NK-92 (cell line): ENCODE measurements around the gene PCDHB11.
"Not testable (repeated sequence)": the region's sequence is repeated elsewhere in the genome, so short reads cannot be mapped to it uniquely, and the experiment has no call there.

Source experiments
- DNase-seq: peaks from one replicate; lab custom pipeline; 2025; ENCODE audit not compliant: unreplicated experiment; lab: John Stamatoyannopoulos, UW

The PCDHB11 gene

GRCh38 chr5:141199359-141200235 lies at the start of gene PCDHB11:
Gene PCDHB11 (plus strand): TSS chr5:141199627. CDS start chr5:141199775, 148 bp downstream.
- DNase-seq, result no peak

- DNase-seq, result no peak
These were observed 49.6 kb upstream of the PCDHB11 start, which contains the start of gene PCDHB6 for GRCh38 chr5:141149812-141150211. Gene PCDHB6 (plus strand): TSS chr5:141150057. CDS start chr5:141150258, 201 bp downstream.

GRCh38 chr5:141150224-141150992 lies 49.0 kb upstream of the PCDHB11 start:
- DNase-seq, result no peak

GRCh38 chr5:141150993-141151325 lies 48.5 kb upstream of the PCDHB11 start:
- DNase-seq, result no peak

GRCh38 chr5:141151632-141152031 lies 47.8 kb upstream of the PCDHB11 start:
- not testable (repeated sequence) for DNase-seq

GRCh38 chr5:141152096-141152495 lies 47.3 kb upstream of the PCDHB11 start:
- not testable (repeated sequence) for DNase-seq

GRCh38 chr5:141155540-141156374 lies 43.7 kb upstream of the PCDHB11 start:
- DNase-seq, result no peak

GRCh38 chr5:141157356-141157755 lies 42.1 kb upstream of the PCDHB11 start:
- not testable (repeated sequence) for DNase-seq

GRCh38 chr5:141157901-141158300 lies 41.5 kb upstream of the PCDHB11 start:
- DNase-seq, result not testable (repeated sequence)

- DNase-seq, result no peak
These were observed 26.8 kb upstream of the PCDHB11 start, which contains the start of gene PCDHB7 for GRCh38 chr5:141172381-141173204. Gene PCDHB7 (plus strand): TSS chr5:141172644. CDS start chr5:141172836, 192 bp downstream.

- not testable (repeated sequence) for DNase-seq
These were observed 24.9 kb upstream of the PCDHB11 start for GRCh38 chr5:141174291-141175104.

- DNase-seq, result no peak
These were observed 23.5 kb upstream of the PCDHB11 start for GRCh38 chr5:141175933-141176332.

- DNase-seq, result not testable (repeated sequence)
These were observed 21.7 kb upstream of the PCDHB11 start, which contains the start of gene PCDHB8 for GRCh38 chr5:141177577-141178191. Gene PCDHB8 (plus strand): TSS chr5:141177790. CDS start chr5:141178035, 245 bp downstream.

GRCh38 chr5:141179371-141179770 lies 20.1 kb upstream of the PCDHB11 start:
- not testable (repeated sequence) for DNase-seq

GRCh38 chr5:141179876-141180275 lies 19.6 kb upstream of the PCDHB11 start:
- DNase-seq, result not testable (repeated sequence)

- no peak for DNase-seq
These were observed 19.1 kb upstream of the PCDHB11 start for GRCh38 chr5:141180313-141180712.

GRCh38 chr5:141182248-141182647 lies 17.2 kb upstream of the PCDHB11 start, which contains the start of gene PCDHB16:
Gene PCDHB16 (plus strand): TSS chr5:141182387. CDS start chr5:141182560, 173 bp downstream.
- no peak for DNase-seq

- DNase-seq, result not testable (repeated sequence)
These were observed 15.1 kb upstream of the PCDHB11 start for GRCh38 chr5:141184117-141184855.
